Fibroblast of lung (primary cell): ENCODE data around the gene HSPA9. TPM values are rescaled to one million over a fixed set of nuclear protein-coding genes. Genes with fewer than 3 reads are reported as not detected.
A peak's percentile ranks its signal among the peaks of the same experiment; 100 is the strongest.

Source experiments
- DNase-seq, 2 donors: peaks; one replicate each; pipeline versions ENCODE4 v3.0.0 to v3.0.0-alpha.2; 2010; ENCODE audit warnings: low read depth in 2 of 2
- H2AFZ ChIP-seq: 2 replicates; pipeline ENCODE4 v1.5.1; 2012; ENCODE audit warnings: low read length, control low read depth, inconsistent platforms
- H3K27ac ChIP-seq: 2 replicates; pipeline ENCODE4 v1.5.1; 2011; ENCODE audit warnings: low read length, control low read depth; ENCODE audit not compliant: insufficient read depth
- H3K27me3 ChIP-seq: 2 replicates; pipeline ENCODE4 v1.5.1; 2011; ENCODE audit warnings: mild to moderate bottlenecking, low read length; ENCODE audit not compliant: control insufficient read depth, insufficient read depth
- H3K36me3 ChIP-seq: 2 replicates; pipeline ENCODE4 v1.5.1; 2011; ENCODE audit warnings: low read length; ENCODE audit not compliant: control insufficient read depth, insufficient read depth
- H3K4me1 ChIP-seq: 2 replicates; pipeline ENCODE4 v1.5.1; 2011; ENCODE audit warnings: low read length; ENCODE audit not compliant: control insufficient read depth, insufficient read depth; ENCODE audit errors: extremely low read depth
- H3K4me2 ChIP-seq: 2 replicates; pipeline ENCODE4 v1.5.1; 2011; ENCODE audit warnings: low read length, control low read depth; ENCODE audit not compliant: insufficient read depth; ENCODE audit errors: extremely low read depth
- H3K4me3 ChIP-seq, 4 experiments: fragments of 200-600 bp in 1 of 4; sonication (generic) in 1 of 4; replicated peaks in 1 of 4; 2 replicates each; pipeline ENCODE4 v1.5.1; 2011 to 2016; ENCODE audit warnings: low read length in 4 of 4, low read depth in 3 of 4, mild to moderate bottlenecking in 3 of 4, control low read depth in 2 of 4, inconsistent platforms in 1 of 4, mixed read lengths in 1 of 4; ENCODE audit not compliant: insufficient read depth in 1 of 4; ENCODE audit errors: control extremely low read depth in 1 of 4
- H3K79me2 ChIP-seq: 2 replicates; pipeline ENCODE4 v1.5.1; 2012; ENCODE audit warnings: mild to moderate bottlenecking, low read length, inconsistent platforms; ENCODE audit not compliant: control insufficient read depth, insufficient read depth
- H3K9ac ChIP-seq: 2 replicates; pipeline ENCODE4 v1.5.1; 2011; ENCODE audit warnings: mild to moderate bottlenecking, low read length, control low read depth; ENCODE audit not compliant: insufficient read depth
- H3K9me3 ChIP-seq: 2 replicates; pipeline ENCODE4 v1.5.1; 2012; ENCODE audit warnings: low read depth, low read length; ENCODE audit not compliant: control insufficient read depth, insufficient read depth
- H4K20me1 ChIP-seq: 2 replicates; pipeline ENCODE4 v1.5.1; 2011; ENCODE audit warnings: low read length; ENCODE audit not compliant: control insufficient read depth, insufficient read depth; ENCODE audit errors: extremely low read depth
- CTCF ChIP-seq, 2 donors: IDR thresholded peaks in 1 of 2; conservative IDR thresholded peaks in 1 of 2; 1 replicate in 1 of 2; 2 replicates in 1 of 2; pipeline ENCODE4 v1.5.1; 2011 to 2012; ENCODE audit warnings: low read length in 2 of 2, control low read depth in 1 of 2, inconsistent platforms in 1 of 2, low read depth in 1 of 2, mild to moderate bottlenecking in 1 of 2
- EZH2 ChIP-seq: IDR thresholded peaks from 2 replicates; pipeline ENCODE4 v1.5.1; 2012; ENCODE audit warnings: low read length, control low read depth, mild to moderate bottlenecking; ENCODE audit errors: missing control alignments
- polyA plus RNA-seq, 2 donors: library from polyadenylated mRNA; depleted of rRNA in 1 of 2; stranded (reverse) in 1 of 2; unstranded in 1 of 2; fragments of >200 nt; gene quantifications; 2 replicates each; pipeline ENCODE4 v1.2.1, GENCODE V29; 2011 to 2012; ENCODE audit warnings: missing spikeins in 1 of 2
- total RNA-seq: library from RNA; depleted of rRNA; stranded (reverse); fragments of >200 nt; gene quantifications from 2 replicates; pipeline ENCODE4 v1.2.1, GENCODE V29; 2014

Gene HSPA9
- total and polyA plus RNA-seq, 2 donors (not counting 1 experiment from before 2014, with no cell fraction given), result 148 to 522 TPM

GRCh38 chr5:138528208-138528607, 47.0 kb downstream of the HSPA9 start:
- Histone ChIP-seq H3K27ac (no peak overlapping the region), H3K79me2 (peaks cover 84% of the 10 kb centered on the region), H3K4me3 (no peak overlapping the region), H3K4me1 (no peaks in the 10 kb centered on the region), H3K9me3 (no peaks in the 10 kb centered on the region), H3K27me3 (no peaks in the 10 kb centered on the region), H3K4me2 (no peak overlapping the region), H4K20me1 (peaks cover 1% of the 10 kb centered on the region), H2AFZ (no peak overlapping the region), H3K36me3 (peaks cover 2% of the 10 kb centered on the region), H3K9ac (no peak overlapping the region)
- TF ChIP-seq CTCF (conservative IDR thresholded peaks at IDR 0.05 in 1 of 2, IDR thresholded peaks at IDR 0.05 in 1 of 2; ENCODE audit: low read depth in 1 of 2, low read length in 2 of 2) (no peak), EZH2 (no peak)
- DNase-seq, result peak in 1 of 2 donors; percentile 35

GRCh38 chr5:138527170-138527569, 48.0 kb downstream of the HSPA9 start:
- Histone ChIP-seq H3K79me2 (peaks cover 82% of the 10 kb centered on the region), H3K9me3 (no peaks in the 10 kb centered on the region), H3K4me3 (no peak overlapping the region), H2AFZ (no peak overlapping the region), H3K9ac (no peak overlapping the region), H4K20me1 (peaks cover 1% of the 10 kb centered on the region), H3K4me1 (no peaks in the 10 kb centered on the region), H3K27me3 (no peaks in the 10 kb centered on the region), H3K4me2 (no peak overlapping the region), H3K36me3 (peaks cover 2% of the 10 kb centered on the region), H3K27ac (no peak overlapping the region)
- TF ChIP-seq CTCF (conservative IDR thresholded peaks at IDR 0.05 in 1 of 2, IDR thresholded peaks at IDR 0.05 in 1 of 2; ENCODE audit: low read depth in 1 of 2, low read length in 2 of 2) (no peak), EZH2 (no peak)
- no peak for DNase-seq

- Histone ChIP-seq H2AFZ (no peak overlapping the region), H3K4me2 (no peak overlapping the region), H3K27ac (no peak overlapping the region), H3K9ac (no peak overlapping the region), H3K36me3 (no peaks in the 10 kb centered on the region), H3K79me2 (peaks cover 78% of the 10 kb centered on the region), H3K4me1 (no peaks in the 10 kb centered on the region), H3K4me3 (no peak overlapping the region), H3K9me3 (no peaks in the 10 kb centered on the region), H4K20me1 (peaks cover 4% of the 10 kb centered on the region), H3K27me3 (no peaks in the 10 kb centered on the region)
- no peak for DNase-seq
- TF ChIP-seq CTCF (conservative IDR thresholded peaks at IDR 0.05 in 1 of 2, IDR thresholded peaks at IDR 0.05 in 1 of 2; ENCODE audit: low read depth in 1 of 2, low read length in 2 of 2) (no peak), EZH2 (no peak)
Observed at GRCh38 chr5:138523406-138523805, 51.8 kb downstream of the HSPA9 start.
